ENCODE data around the gene MTR. TPM values are rescaled to one million over a fixed set of nuclear protein-coding genes. Genes with fewer than 3 reads are reported as not detected.

Gene MTR
- total and polyA plus RNA-seq, 4 donors, result 2.5 to 19.0 (median 8.6) TPM

DNA sequence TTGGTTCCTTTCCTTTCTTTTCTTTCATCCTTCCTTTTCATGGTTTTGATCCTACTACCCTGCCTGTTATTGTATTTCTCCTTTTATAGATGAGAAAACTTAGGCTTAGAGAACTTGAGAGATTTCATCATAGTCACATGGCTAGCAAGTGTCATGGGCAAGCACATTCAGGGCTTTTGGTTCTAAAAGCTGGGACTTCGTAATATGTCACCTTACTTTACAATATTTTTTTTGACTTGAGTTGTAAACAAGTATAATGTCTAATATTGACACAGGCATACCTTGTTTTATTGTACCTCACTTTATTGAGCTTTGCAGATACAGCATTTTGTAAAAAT, 70.7 kb downstream of the MTR start:
- H3K4me1 ChIP-seq (ENCODE audit: control insufficient read depth in 4 of 4, insufficient read depth in 4 of 4, low read length in 3 of 4), result peaks cover 13 to 30% (median 28%) of the 10 kb centered on the region in 4 donors
- no peak overlapping the region for H3K27ac ChIP-seq (ENCODE audit: low read depth in 1 of 2, low read length in 2 of 2)
- TF ChIP-seq, protein P1, sequence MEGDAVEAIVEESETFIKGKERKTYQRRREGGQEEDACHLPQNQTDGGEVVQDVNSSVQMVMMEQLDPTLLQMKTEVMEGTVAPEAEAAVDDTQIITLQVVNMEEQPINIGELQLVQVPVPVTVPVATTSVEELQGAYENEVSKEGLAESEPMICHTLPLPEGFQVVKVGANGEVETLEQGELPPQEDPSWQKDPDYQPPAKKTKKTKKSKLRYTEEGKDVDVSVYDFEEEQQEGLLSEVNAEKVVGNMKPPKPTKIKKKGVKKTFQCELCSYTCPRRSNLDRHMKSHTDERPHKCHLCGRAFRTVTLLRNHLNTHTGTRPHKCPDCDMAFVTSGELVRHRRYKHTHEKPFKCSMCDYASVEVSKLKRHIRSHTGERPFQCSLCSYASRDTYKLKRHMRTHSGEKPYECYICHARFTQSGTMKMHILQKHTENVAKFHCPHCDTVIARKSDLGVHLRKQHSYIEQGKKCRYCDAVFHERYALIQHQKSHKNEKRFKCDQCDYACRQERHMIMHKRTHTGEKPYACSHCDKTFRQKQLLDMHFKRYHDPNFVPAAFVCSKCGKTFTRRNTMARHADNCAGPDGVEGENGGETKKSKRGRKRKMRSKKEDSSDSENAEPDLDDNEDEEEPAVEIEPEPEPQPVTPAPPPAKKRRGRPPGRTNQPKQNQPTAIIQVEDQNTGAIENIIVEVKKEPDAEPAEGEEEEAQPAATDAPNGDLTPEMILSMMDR (IDR thresholded peaks at IDR 0.05; ENCODE audit: low read depth, low read length, missing input control), result no peak
- TF ChIP-seq RAD21 (IDR thresholded peaks at IDR 0.05) (no peak), SP1 (IDR thresholded peaks at IDR 0.05) (no peak), HNF4A (conservative IDR thresholded peaks at IDR 0.05) (no peak), HNF4G (IDR thresholded peaks at IDR 0.05) (no peak), FOXA2 (IDR thresholded peaks at IDR 0.05) (no peak), FOXA1 (IDR thresholded peaks at IDR 0.05) (no peak), GABPA (IDR thresholded peaks at IDR 0.05 in 1 of 2, conservative IDR thresholded peaks at IDR 0.05 in 1 of 2) (no peak), EGR1 (IDR thresholded peaks at IDR 0.05; ENCODE audit: low read depth in 2 of 2) (no peak), YY1 (IDR thresholded peaks at IDR 0.05) (no peak), NR2F2 (IDR thresholded peaks at IDR 0.05) (no peak)
- TF ChIP-seq, protein P2, sequence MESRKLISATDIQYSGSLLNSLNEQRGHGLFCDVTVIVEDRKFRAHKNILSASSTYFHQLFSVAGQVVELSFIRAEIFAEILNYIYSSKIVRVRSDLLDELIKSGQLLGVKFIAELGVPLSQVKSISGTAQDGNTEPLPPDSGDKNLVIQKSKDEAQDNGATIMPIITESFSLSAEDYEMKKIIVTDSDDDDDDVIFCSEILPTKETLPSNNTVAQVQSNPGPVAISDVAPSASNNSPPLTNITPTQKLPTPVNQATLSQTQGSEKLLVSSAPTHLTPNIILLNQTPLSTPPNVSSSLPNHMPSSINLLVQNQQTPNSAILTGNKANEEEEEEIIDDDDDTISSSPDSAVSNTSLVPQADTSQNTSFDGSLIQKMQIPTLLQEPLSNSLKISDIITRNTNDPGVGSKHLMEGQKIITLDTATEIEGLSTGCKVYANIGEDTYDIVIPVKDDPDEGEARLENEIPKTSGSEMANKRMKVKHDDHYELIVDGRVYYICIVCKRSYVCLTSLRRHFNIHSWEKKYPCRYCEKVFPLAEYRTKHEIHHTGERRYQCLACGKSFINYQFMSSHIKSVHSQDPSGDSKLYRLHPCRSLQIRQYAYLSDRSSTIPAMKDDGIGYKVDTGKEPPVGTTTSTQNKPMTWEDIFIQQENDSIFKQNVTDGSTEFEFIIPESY (IDR thresholded peaks at IDR 0.05), result no peak
- TF ChIP-seq, protein P3, sequence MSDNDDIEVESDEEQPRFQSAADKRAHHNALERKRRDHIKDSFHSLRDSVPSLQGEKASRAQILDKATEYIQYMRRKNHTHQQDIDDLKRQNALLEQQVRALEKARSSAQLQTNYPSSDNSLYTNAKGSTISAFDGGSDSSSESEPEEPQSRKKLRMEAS (IDR thresholded peaks at IDR 0.05), result no peak
- TF ChIP-seq, protein P4, sequence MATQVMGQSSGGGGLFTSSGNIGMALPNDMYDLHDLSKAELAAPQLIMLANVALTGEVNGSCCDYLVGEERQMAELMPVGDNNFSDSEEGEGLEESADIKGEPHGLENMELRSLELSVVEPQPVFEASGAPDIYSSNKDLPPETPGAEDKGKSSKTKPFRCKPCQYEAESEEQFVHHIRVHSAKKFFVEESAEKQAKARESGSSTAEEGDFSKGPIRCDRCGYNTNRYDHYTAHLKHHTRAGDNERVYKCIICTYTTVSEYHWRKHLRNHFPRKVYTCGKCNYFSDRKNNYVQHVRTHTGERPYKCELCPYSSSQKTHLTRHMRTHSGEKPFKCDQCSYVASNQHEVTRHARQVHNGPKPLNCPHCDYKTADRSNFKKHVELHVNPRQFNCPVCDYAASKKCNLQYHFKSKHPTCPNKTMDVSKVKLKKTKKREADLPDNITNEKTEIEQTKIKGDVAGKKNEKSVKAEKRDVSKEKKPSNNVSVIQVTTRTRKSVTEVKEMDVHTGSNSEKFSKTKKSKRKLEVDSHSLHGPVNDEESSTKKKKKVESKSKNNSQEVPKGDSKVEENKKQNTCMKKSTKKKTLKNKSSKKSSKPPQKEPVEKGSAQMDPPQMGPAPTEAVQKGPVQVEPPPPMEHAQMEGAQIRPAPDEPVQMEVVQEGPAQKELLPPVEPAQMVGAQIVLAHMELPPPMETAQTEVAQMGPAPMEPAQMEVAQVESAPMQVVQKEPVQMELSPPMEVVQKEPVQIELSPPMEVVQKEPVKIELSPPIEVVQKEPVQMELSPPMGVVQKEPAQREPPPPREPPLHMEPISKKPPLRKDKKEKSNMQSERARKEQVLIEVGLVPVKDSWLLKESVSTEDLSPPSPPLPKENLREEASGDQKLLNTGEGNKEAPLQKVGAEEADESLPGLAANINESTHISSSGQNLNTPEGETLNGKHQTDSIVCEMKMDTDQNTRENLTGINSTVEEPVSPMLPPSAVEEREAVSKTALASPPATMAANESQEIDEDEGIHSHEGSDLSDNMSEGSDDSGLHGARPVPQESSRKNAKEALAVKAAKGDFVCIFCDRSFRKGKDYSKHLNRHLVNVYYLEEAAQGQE (IDR thresholded peaks at IDR 0.05), result no peak
- no peak overlapping the region for H3K4me3 ChIP-seq (ENCODE audit: low read depth in 1 of 3, low read length in 3 of 3)
- no peaks in the 10 kb centered on the region for H3K27me3 ChIP-seq (ENCODE audit: control insufficient read depth in 4 of 4, insufficient read depth in 4 of 4, low read length in 3 of 4)
- no peak overlapping the region for H3K9ac ChIP-seq (ENCODE audit: low read depth in 1 of 2, low read length in 2 of 2)
- DNase-seq (ENCODE audit: low spot score), result no peak
- peaks cover 0 to 13% (median 3%) of the 10 kb centered on the region in 4 donors for H3K36me3 ChIP-seq (ENCODE audit: control insufficient read depth in 4 of 4, insufficient read depth in 3 of 4, low read depth in 1 of 4, low read length in 3 of 4)
- 96% methylated on average over 1 of the region's 1 CpG for WGBS
- no peaks in the 10 kb centered on the region for H3K9me3 ChIP-seq (ENCODE audit: control insufficient read depth in 4 of 4, low read length in 3 of 4)

DNA sequence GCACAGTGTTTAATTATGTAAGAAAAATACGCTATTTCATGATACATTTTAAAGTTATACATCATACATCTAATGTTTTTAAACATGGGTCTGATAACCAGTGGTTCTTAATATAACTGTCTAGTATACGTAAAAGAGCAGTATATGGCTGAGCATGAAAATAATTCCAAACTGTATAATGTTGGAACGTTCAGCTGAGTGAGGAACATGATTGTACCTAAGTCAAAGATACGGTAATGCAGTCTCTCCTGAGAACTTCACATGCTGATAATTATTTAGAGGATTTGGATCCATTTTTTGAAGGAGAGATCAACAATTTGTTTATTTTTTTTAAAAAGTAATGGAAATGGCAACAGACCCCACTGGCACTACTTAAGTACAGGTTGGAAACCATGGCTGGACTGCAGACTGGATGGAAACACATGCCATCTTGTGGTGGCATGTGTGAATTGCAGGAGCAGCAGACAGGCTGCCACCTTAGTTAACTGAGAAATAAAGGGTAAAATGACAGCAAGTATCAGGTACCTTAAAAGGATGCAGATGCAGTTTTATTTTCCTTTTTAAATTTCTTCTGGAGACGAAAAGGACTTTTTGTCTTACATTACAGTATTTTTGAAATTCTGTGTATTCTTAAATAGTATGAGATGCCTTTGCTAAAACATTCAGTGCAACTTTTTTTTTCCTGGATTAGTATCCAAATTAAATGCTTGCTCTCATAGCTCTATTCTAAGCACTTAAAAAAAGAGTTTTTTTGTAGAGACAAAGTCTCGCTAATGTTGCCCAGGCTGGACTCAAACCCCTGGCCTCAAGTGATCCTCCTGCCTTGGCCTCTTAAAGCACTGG, 73.8 kb downstream of the MTR start:
- Histone ChIP-seq H3K27ac (ENCODE audit: low read depth in 1 of 2, low read length in 2 of 2) (no peak overlapping the region), H3K4me1 (ENCODE audit: control insufficient read depth in 4 of 4, insufficient read depth in 4 of 4, low read length in 3 of 4) (peaks cover 5 to 8% (median 6%) of the 10 kb centered on the region in 4 donors), H3K27me3 (ENCODE audit: control insufficient read depth in 4 of 4, insufficient read depth in 4 of 4, low read length in 3 of 4) (no peaks in the 10 kb centered on the region), H3K9ac (ENCODE audit: low read depth in 1 of 2, low read length in 2 of 2) (no peak overlapping the region), H3K4me3 (ENCODE audit: low read depth in 1 of 3, low read length in 3 of 3) (no peak overlapping the region), H3K9me3 (ENCODE audit: control insufficient read depth in 4 of 4, low read length in 3 of 4) (no peaks in the 10 kb centered on the region), H3K36me3 (ENCODE audit: control insufficient read depth in 4 of 4, insufficient read depth in 3 of 4, low read depth in 1 of 4, low read length in 3 of 4) (peaks cover 0 to 10% (median 4%) of the 10 kb centered on the region in 4 donors)
- TF ChIP-seq GABPA (IDR thresholded peaks at IDR 0.05 in 1 of 2, conservative IDR thresholded peaks at IDR 0.05 in 1 of 2) (no peak), RAD21 (IDR thresholded peaks at IDR 0.05) (peak; percentile 96 to 97)
- TF ChIP-seq, protein P1 (IDR thresholded peaks at IDR 0.05; ENCODE audit: low read depth, low read length, missing input control), result peak; percentile 98
- TF ChIP-seq, protein P3 (IDR thresholded peaks at IDR 0.05), result no peak
- peak; percentile 49 for DNase-seq (ENCODE audit: low spot score)
- WGBS, result 80% methylated on average over 6 of the region's 6 CpGs
